HEK293 (cell line): ENCODE measurements around the gene UBR4.

ENCODE experiments used
- HOXA7 ChIP-seq: sonication (generic); formaldehyde crosslinking; IDR thresholded peaks from 2 replicates; pipeline ENCODE4 v1.8.1; 2022; ENCODE audit warnings: missing genetic modification reagents, borderline replicate concordance
- HOXC10 ChIP-seq: sonication (generic); formaldehyde crosslinking; IDR thresholded peaks from 2 replicates; pipeline ENCODE4 v1.8.1; 2023; ENCODE audit warnings: mild to moderate bottlenecking, missing genetic modification reagents
- KLF1 ChIP-seq: fragments of 450-650 bp; formaldehyde crosslinking; IDR thresholded peaks from 2 replicates; pipeline ENCODE4 v1.5.1; 2016; ENCODE audit warnings: missing biosample characterization, missing genetic modification characterization
- RBAK ChIP-seq: fragments of 450-650 bp; formaldehyde crosslinking; IDR thresholded peaks from 2 replicates; pipeline ENCODE4 v1.5.1; 2016; ENCODE audit warnings: missing biosample characterization, missing genetic modification characterization
- TCF7L2 ChIP-seq: IDR thresholded peaks from 2 replicates; pipeline ENCODE4 v1.6.1; 2011; ENCODE audit warnings: low read depth, mild to moderate bottlenecking, inconsistent platforms, low read length, moderate library complexity, borderline replicate concordance
- TRIM28 ChIP-seq: IDR thresholded peaks from 2 replicates; pipeline ENCODE4 v1.6.1; 2011; ENCODE audit warnings: low read length, control low read depth, borderline replicate concordance
- ZNF114 ChIP-seq: fragments of 450-650 bp; formaldehyde crosslinking; IDR thresholded peaks from 2 replicates; pipeline ENCODE4 v1.5.0; 2017; ENCODE audit warnings: missing biosample characterization, missing genetic modification characterization
- ZNF132 ChIP-seq: fragments of 450-650 bp; formaldehyde crosslinking; IDR thresholded peaks from 2 replicates; pipeline ENCODE4 v1.5.1; 2017; ENCODE audit warnings: missing biosample characterization, missing genetic modification characterization, borderline replicate concordance
- ZNF140 ChIP-seq: fragments of 450-650 bp; formaldehyde crosslinking; IDR thresholded peaks from 2 replicates; pipeline ENCODE4 v1.5.1; 2016; ENCODE audit warnings: missing biosample characterization, missing genetic modification characterization
- ZNF146 ChIP-seq: fragments of 450-650 bp; formaldehyde crosslinking; IDR thresholded peaks from 2 replicates; pipeline ENCODE4 v1.5.1; 2016; ENCODE audit warnings: missing biosample characterization, missing genetic modification characterization
- ZNF157 ChIP-seq: fragments of 450-650 bp; formaldehyde crosslinking; IDR thresholded peaks from 2 replicates; pipeline ENCODE4 v1.5.1; 2016; ENCODE audit warnings: missing biosample characterization, missing genetic modification characterization
- ZNF174 ChIP-seq: fragments of 450-650 bp; formaldehyde crosslinking; IDR thresholded peaks from 2 replicates; pipeline ENCODE4 v1.5.0; 2017; ENCODE audit warnings: missing biosample characterization, mild to moderate bottlenecking, missing genetic modification characterization
- ZNF19 ChIP-seq: fragments of 450-650 bp; formaldehyde crosslinking; IDR thresholded peaks from 2 replicates; pipeline ENCODE4; 2016; ENCODE audit warnings: missing biosample characterization, missing genetic modification characterization, low read depth
- ZNF24 ChIP-seq: fragments of 450-650 bp; formaldehyde crosslinking; IDR thresholded peaks from 2 replicates; pipeline ENCODE4 v1.5.1; 2016; ENCODE audit warnings: missing biosample characterization, missing genetic modification characterization
- ZNF266 ChIP-seq: fragments of 450-650 bp; formaldehyde crosslinking; IDR thresholded peaks from 2 replicates; pipeline ENCODE4 v1.5.1; 2016; ENCODE audit warnings: missing biosample characterization, missing genetic modification characterization, low read depth
- ZNF433 ChIP-seq: fragments of 450-650 bp; formaldehyde crosslinking; IDR thresholded peaks from 2 replicates; pipeline ENCODE4 v1.5.1; 2016; ENCODE audit warnings: missing biosample characterization, missing genetic modification characterization, low read depth
- ZNF660 ChIP-seq: fragments of 450-650 bp; IDR thresholded peaks from 2 replicates; pipeline ENCODE4 v1.5.1; 2018; ENCODE audit warnings: missing biosample characterization, mild to moderate bottlenecking, missing genetic modification characterization
- ZSCAN30 ChIP-seq: fragments of 450-650 bp; IDR thresholded peaks from 2 replicates; pipeline ENCODE4 v1.5.1; 2018; ENCODE audit warnings: missing biosample characterization, mild to moderate bottlenecking, missing genetic modification characterization, moderate library complexity
- TF ChIP-seq, protein P1 (sequence below): fragments of 450-650 bp; formaldehyde crosslinking; IDR thresholded peaks from 2 replicates; pipeline ENCODE4 v1.5.1; 2016; ENCODE audit warnings: missing biosample characterization, missing genetic modification characterization
- TF ChIP-seq, protein P2 (sequence below): fragments of 450-650 bp; formaldehyde crosslinking; IDR thresholded peaks from 2 replicates; pipeline ENCODE4 v1.5.1; 2016; ENCODE audit warnings: missing biosample characterization, missing genetic modification characterization
- TF ChIP-seq, protein P3 (sequence below): fragments of 450-650 bp; formaldehyde crosslinking; IDR thresholded peaks from 2 replicates; pipeline ENCODE4 v1.5.1; 2016; ENCODE audit warnings: missing biosample characterization, missing genetic modification characterization, borderline replicate concordance
- TF ChIP-seq, protein P4 (sequence below): fragments of 450-650 bp; formaldehyde crosslinking; IDR thresholded peaks from 2 replicates; pipeline ENCODE4 v1.5.1; 2016; ENCODE audit warnings: missing biosample characterization, missing genetic modification characterization
- TF ChIP-seq, protein P5 (sequence below): sonication (generic); formaldehyde crosslinking; IDR thresholded peaks from 2 replicates; pipeline ENCODE4 v1.8.1; 2022; ENCODE audit warnings: mild to moderate bottlenecking, moderate library complexity, missing genetic modification reagents
- TF ChIP-seq, protein P6 (sequence below): fragments of 450-650 bp; formaldehyde crosslinking; IDR thresholded peaks from 2 replicates; pipeline ENCODE4 v1.5.1; 2017; ENCODE audit warnings: missing biosample characterization, missing genetic modification characterization
- TF ChIP-seq, protein P7 (sequence below): fragments of 450-650 bp; formaldehyde crosslinking; IDR thresholded peaks from 2 replicates; pipeline ENCODE4 v1.5.1; 2017; ENCODE audit warnings: missing biosample characterization, mild to moderate bottlenecking, missing genetic modification characterization, moderate library complexity

Gene UBR4

DNA sequence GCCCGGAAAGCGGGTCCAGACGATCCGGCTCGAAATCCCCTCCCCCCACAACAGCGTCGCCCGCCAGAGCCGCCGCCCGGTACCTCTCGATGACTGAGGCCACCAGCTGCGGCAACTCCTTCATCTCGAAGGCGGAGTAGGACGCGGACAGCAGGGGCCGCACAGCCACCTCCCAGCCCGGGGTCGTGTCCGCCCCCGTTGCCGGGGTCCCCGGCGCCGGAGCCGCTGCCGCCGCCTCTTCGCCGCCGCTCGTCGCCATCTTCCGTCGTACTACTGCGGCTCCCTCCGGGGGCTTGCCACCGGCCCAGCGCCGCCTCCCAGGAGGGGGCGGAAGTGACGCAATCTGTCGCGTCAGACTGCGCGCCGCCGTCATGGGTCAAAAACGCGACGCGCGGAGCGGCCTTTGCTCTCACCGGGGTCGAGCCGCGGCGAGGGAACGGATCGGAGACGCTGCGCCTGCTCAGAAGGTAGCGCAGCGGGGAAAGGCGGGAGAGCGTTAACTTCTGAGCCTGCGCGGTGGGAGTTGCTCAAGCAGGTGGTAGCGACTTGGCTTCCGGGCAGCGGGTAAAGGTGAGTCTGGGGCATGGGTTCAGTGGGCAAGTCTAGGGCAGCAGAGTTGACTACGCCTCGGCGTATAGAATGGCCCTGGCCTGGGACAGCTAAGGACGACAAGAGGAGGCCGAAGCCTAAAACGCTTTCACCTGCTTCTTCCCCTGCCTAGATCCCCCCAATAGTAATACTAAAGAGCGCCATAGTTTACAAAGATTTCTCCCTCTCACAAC is at the start of gene UBR4 (continued):
- TF ChIP-seq, protein P1, sequence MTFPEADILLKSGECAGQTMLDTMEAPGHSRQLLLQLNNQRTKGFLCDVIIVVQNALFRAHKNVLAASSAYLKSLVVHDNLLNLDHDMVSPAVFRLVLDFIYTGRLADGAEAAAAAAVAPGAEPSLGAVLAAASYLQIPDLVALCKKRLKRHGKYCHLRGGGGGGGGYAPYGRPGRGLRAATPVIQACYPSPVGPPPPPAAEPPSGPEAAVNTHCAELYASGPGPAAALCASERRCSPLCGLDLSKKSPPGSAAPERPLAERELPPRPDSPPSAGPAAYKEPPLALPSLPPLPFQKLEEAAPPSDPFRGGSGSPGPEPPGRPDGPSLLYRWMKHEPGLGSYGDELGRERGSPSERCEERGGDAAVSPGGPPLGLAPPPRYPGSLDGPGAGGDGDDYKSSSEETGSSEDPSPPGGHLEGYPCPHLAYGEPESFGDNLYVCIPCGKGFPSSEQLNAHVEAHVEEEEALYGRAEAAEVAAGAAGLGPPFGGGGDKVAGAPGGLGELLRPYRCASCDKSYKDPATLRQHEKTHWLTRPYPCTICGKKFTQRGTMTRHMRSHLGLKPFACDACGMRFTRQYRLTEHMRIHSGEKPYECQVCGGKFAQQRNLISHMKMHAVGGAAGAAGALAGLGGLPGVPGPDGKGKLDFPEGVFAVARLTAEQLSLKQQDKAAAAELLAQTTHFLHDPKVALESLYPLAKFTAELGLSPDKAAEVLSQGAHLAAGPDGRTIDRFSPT (tag by site-specific recombination) = peak; percentile 97
- no peak for TF ChIP-seq ZNF114 (tag by site-specific recombination)
- TF ChIP-seq RBAK (tag by site-specific recombination) = no peak
- TF ChIP-seq, protein P2, sequence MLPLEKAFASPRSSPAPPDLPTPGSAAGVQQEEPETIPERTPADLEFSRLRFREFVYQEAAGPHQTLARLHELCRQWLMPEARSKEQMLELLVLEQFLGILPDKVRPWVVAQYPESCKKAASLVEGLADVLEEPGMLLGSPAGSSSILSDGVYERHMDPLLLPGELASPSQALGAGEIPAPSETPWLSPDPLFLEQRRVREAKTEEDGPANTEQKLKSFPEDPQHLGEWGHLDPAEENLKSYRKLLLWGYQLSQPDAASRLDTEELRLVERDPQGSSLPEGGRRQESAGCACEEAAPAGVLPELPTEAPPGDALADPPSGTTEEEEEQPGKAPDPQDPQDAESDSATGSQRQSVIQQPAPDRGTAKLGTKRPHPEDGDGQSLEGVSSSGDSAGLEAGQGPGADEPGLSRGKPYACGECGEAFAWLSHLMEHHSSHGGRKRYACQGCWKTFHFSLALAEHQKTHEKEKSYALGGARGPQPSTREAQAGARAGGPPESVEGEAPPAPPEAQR (tag by site-specific recombination) = peak; percentile 70; the same call in 1 of the 2 replicates
- TF ChIP-seq ZNF433 = no peak
- no peak; the same call in 1 of the 2 replicates for TF ChIP-seq ZNF146 (tag by site-specific recombination)
- no peak for TF ChIP-seq ZNF19 (tag by site-specific recombination)
- TF ChIP-seq, protein P3, sequence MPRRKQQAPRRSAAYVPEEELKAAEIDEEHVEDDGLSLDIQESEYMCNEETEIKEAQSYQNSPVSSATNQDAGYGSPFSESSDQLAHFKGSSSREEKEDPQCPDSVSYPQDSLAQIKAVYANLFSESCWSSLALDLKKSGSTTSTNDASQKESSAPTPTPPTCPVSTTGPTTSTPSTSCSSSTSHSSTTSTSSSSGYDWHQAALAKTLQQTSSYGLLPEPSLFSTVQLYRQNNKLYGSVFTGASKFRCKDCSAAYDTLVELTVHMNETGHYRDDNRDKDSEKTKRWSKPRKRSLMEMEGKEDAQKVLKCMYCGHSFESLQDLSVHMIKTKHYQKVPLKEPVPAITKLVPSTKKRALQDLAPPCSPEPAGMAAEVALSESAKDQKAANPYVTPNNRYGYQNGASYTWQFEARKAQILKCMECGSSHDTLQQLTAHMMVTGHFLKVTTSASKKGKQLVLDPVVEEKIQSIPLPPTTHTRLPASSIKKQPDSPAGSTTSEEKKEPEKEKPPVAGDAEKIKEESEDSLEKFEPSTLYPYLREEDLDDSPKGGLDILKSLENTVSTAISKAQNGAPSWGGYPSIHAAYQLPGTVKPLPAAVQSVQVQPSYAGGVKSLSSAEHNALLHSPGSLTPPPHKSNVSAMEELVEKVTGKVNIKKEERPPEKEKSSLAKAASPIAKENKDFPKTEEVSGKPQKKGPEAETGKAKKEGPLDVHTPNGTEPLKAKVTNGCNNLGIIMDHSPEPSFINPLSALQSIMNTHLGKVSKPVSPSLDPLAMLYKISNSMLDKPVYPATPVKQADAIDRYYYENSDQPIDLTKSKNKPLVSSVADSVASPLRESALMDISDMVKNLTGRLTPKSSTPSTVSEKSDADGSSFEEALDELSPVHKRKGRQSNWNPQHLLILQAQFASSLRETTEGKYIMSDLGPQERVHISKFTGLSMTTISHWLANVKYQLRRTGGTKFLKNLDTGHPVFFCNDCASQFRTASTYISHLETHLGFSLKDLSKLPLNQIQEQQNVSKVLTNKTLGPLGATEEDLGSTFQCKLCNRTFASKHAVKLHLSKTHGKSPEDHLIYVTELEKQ = peak; percentile 89
- TF ChIP-seq, protein P4, sequence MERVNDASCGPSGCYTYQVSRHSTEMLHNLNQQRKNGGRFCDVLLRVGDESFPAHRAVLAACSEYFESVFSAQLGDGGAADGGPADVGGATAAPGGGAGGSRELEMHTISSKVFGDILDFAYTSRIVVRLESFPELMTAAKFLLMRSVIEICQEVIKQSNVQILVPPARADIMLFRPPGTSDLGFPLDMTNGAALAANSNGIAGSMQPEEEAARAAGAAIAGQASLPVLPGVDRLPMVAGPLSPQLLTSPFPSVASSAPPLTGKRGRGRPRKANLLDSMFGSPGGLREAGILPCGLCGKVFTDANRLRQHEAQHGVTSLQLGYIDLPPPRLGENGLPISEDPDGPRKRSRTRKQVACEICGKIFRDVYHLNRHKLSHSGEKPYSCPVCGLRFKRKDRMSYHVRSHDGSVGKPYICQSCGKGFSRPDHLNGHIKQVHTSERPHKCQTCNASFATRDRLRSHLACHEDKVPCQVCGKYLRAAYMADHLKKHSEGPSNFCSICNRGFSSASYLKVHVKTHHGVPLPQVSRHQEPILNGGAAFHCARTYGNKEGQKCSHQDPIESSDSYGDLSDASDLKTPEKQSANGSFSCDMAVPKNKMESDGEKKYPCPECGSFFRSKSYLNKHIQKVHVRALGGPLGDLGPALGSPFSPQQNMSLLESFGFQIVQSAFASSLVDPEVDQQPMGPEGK (tag by site-specific recombination) = peak; percentile 96
- no peak for TF ChIP-seq HOXA7 (CRISPR knock-in tag)
- no peak for TF ChIP-seq ZNF140 (tag by site-specific recombination)
- TF ChIP-seq ZNF24 = peak; percentile 83
- TF ChIP-seq, protein P5, sequence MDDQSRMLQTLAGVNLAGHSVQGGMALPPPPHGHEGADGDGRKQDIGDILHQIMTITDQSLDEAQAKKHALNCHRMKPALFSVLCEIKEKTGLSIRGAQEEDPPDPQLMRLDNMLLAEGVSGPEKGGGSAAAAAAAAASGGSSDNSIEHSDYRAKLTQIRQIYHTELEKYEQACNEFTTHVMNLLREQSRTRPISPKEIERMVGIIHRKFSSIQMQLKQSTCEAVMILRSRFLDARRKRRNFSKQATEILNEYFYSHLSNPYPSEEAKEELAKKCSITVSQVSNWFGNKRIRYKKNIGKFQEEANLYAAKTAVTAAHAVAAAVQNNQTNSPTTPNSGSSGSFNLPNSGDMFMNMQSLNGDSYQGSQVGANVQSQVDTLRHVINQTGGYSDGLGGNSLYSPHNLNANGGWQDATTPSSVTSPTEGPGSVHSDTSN (CRISPR knock-in tag) = peak; percentile 80
- peak; percentile 66 for TF ChIP-seq TRIM28
- peak; percentile 94 for TF ChIP-seq ZSCAN30 (tag by site-specific recombination)
- no peak; the same call in 1 of the 2 replicates for TF ChIP-seq TCF7L2
- TF ChIP-seq KLF1 (tag by site-specific recombination) = peak; percentile 56; the same call in 1 of the 2 replicates
- no peak for TF ChIP-seq HOXC10 (CRISPR knock-in tag)
- TF ChIP-seq ZNF157 (tag by site-specific recombination) = 0 out of 2 replicates have a peak, but pooled peaks have one; percentile 19
- TF ChIP-seq, protein P6, sequence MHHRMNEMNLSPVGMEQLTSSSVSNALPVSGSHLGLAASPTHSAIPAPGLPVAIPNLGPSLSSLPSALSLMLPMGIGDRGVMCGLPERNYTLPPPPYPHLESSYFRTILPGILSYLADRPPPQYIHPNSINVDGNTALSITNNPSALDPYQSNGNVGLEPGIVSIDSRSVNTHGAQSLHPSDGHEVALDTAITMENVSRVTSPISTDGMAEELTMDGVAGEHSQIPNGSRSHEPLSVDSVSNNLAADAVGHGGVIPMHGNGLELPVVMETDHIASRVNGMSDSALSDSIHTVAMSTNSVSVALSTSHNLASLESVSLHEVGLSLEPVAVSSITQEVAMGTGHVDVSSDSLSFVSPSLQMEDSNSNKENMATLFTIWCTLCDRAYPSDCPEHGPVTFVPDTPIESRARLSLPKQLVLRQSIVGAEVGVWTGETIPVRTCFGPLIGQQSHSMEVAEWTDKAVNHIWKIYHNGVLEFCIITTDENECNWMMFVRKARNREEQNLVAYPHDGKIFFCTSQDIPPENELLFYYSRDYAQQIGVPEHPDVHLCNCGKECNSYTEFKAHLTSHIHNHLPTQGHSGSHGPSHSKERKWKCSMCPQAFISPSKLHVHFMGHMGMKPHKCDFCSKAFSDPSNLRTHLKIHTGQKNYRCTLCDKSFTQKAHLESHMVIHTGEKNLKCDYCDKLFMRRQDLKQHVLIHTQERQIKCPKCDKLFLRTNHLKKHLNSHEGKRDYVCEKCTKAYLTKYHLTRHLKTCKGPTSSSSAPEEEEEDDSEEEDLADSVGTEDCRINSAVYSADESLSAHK (tag by site-specific recombination) = peak; percentile 11; the same call in 1 of the 2 replicates
- TF ChIP-seq, protein P7, sequence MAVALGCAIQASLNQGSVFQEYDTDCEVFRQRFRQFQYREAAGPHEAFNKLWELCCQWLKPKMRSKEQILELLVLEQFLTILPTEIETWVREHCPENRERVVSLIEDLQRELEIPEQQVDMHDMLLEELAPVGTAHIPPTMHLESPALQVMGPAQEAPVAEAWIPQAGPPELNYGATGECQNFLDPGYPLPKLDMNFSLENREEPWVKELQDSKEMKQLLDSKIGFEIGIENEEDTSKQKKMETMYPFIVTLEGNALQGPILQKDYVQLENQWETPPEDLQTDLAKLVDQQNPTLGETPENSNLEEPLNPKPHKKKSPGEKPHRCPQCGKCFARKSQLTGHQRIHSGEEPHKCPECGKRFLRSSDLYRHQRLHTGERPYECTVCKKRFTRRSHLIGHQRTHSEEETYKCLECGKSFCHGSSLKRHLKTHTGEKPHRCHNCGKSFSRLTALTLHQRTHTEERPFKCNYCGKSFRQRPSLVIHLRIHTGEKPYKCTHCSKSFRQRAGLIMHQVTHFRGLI (tag by site-specific recombination) = no peak
- peak; percentile 26 for TF ChIP-seq ZNF660
- no peak for TF ChIP-seq ZNF132 (tag by site-specific recombination)
- no peak for TF ChIP-seq ZNF266 (tag by site-specific recombination)
- TF ChIP-seq ZNF174 = no peak
